SJSA1 (cell line): ENCODE data around the gene PPIL1. TPM values are rescaled to one million over a fixed set of nuclear protein-coding genes. Genes with fewer than 3 reads are reported as not detected.
"Not testable (repeated sequence)": the region's sequence is repeated elsewhere in the genome, so short reads cannot be mapped to it uniquely, and the experiment has no call there.

Source experiments
- DNase-seq, 2 experiments: peaks; one replicate each; pipeline ENCODE4 v3.0.0-alpha.2; 2015 to 2020; ENCODE audit warnings: low spot score in 2 of 2, low read depth in 1 of 2
- H3K27ac ChIP-seq: fragments of 250-450 bp; sonication (Bioruptor Pico); 2 replicates; pipeline ENCODE4 v1.5.1; 2020; ENCODE audit warnings: mild to moderate bottlenecking, moderate library complexity
- H3K27me3 ChIP-seq: fragments of 250-450 bp; sonication (Bioruptor Pico); replicated peaks from 2 replicates; pipeline ENCODE4 v1.5.1; 2020; ENCODE audit warnings: mild to moderate bottlenecking, moderate library complexity
- H3K36me3 ChIP-seq: fragments of 250-450 bp; sonication (Bioruptor Pico); 2 replicates; pipeline ENCODE4 v1.5.1; 2020; ENCODE audit warnings: mild to moderate bottlenecking
- H3K4me1 ChIP-seq: fragments of 250-450 bp; sonication (Bioruptor Pico); replicated peaks from 2 replicates; pipeline ENCODE4 v1.6.1; 2021; ENCODE audit warnings: mild to moderate bottlenecking
- H3K4me3 ChIP-seq: fragments of 250-450 bp; sonication (Bioruptor Pico); 2 replicates; pipeline ENCODE4 v1.5.1; 2020; ENCODE audit warnings: mild to moderate bottlenecking
- H3K9me3 ChIP-seq: fragments of 250-450 bp; sonication (Bioruptor Pico); replicated peaks from 2 replicates; pipeline ENCODE4 v1.5.1; 2020; ENCODE audit warnings: mild to moderate bottlenecking
- total RNA-seq: library from RNA; depleted of rRNA; stranded (reverse); fragments of >200 nt; shearing (Covaris generic); gene quantifications from 2 replicates; pipeline ENCODE4 v1.2.3, GENCODE V29; 2014

Gene PPIL1
- total RNA-seq, 1 experiment from 2014 or later, result 83.6 TPM

- Histone ChIP-seq H3K4me1 (peaks cover 46% of the 10 kb centered on the region), H3K4me3 (no peak overlapping the region), H3K9me3 (no peaks in the 10 kb centered on the region), H3K36me3 (peaks cover 41% of the 10 kb centered on the region), H3K27ac (no peak overlapping the region), H3K27me3 (no peaks in the 10 kb centered on the region)
- DNase-seq, result no peak
Measured at GRCh38 chr6:36906539-36907325, 32.1 kb upstream of the PPIL1 start.

GRCh38 chr6:36904851-36905393, 30.3 kb upstream of the PPIL1 start:
- Histone ChIP-seq H3K9me3 (no peaks in the 10 kb centered on the region), H3K4me1 (peaks cover 44% of the 10 kb centered on the region), H3K27me3 (no peaks in the 10 kb centered on the region), H3K4me3 (no peak overlapping the region), H3K27ac (no peak overlapping the region), H3K36me3 (peaks cover 47% of the 10 kb centered on the region)
- DNase-seq, result peak in 1 of 2 experiments; percentile 47

- Histone ChIP-seq H3K36me3 (peaks cover 52% of the 10 kb centered on the region), H3K27ac (peak overlapping the region; percentile 26), H3K9me3 (no peaks in the 10 kb centered on the region), H3K4me1 (peaks cover 44% of the 10 kb centered on the region), H3K4me3 (no peak overlapping the region), H3K27me3 (no peaks in the 10 kb centered on the region)
- DNase-seq, result peak in 1 of 2 experiments; percentile 48
Measured at GRCh38 chr6:36904114-36904513, 29.5 kb upstream of the PPIL1 start.

GRCh38 chr6:36897609-36898008, 23.0 kb upstream of the PPIL1 start:
- Histone ChIP-seq H3K27me3 (no peaks in the 10 kb centered on the region), H3K27ac (no peak overlapping the region), H3K9me3 (no peaks in the 10 kb centered on the region), H3K4me3 (no peak overlapping the region), H3K36me3 (peaks cover 51% of the 10 kb centered on the region), H3K4me1 (no peaks in the 10 kb centered on the region)
- DNase-seq, result no peak

GRCh38 chr6:36893976-36894932, 19.7 kb upstream of the PPIL1 start:
- Histone ChIP-seq H3K9me3 (no peaks in the 10 kb centered on the region), H3K27me3 (no peaks in the 10 kb centered on the region), H3K36me3 (peaks cover 29% of the 10 kb centered on the region), H3K27ac (no peak overlapping the region), H3K4me1 (no peaks in the 10 kb centered on the region), H3K4me3 (no peak overlapping the region)
- no peak for DNase-seq

GRCh38 chr6:36891153-36891552, 16.6 kb upstream of the PPIL1 start:
- DNase-seq, H3K4me1 ChIP-seq, H3K27me3 ChIP-seq, H3K9me3 ChIP-seq, H3K4me3 ChIP-seq, H3K27ac ChIP-seq: not testable (repeated sequence)
- peaks cover 27% of the 10 kb centered on the region for H3K36me3 ChIP-seq

- Histone ChIP-seq H3K4me1 (peaks cover 8% of the 10 kb centered on the region), H3K36me3 (peaks cover 17% of the 10 kb centered on the region), H3K27ac (no peak overlapping the region), H3K4me3 (no peak overlapping the region), H3K9me3 (no peaks in the 10 kb centered on the region), H3K27me3 (no peaks in the 10 kb centered on the region)
- DNase-seq, result no peak
Measured at GRCh38 chr6:36890112-36890663, 15.6 kb upstream of the PPIL1 start.

GRCh38 chr6:36888654-36889481, 14.3 kb upstream of the PPIL1 start:
- DNase-seq, result no peak
- no peaks in the 10 kb centered on the region for H3K9me3 ChIP-seq

GRCh38 chr6:36888115-36888643, 13.6 kb upstream of the PPIL1 start:
- no peaks in the 10 kb centered on the region for H3K9me3 ChIP-seq
- H3K27ac ChIP-seq, result no peak overlapping the region
- peaks cover 8% of the 10 kb centered on the region for H3K4me1 ChIP-seq
- H3K4me3 ChIP-seq, result no peak overlapping the region
- DNase-seq, result no peak
- H3K36me3 ChIP-seq, result peaks cover 4% of the 10 kb centered on the region; the same call in 1 of the 2 replicates
- no peaks in the 10 kb centered on the region for H3K27me3 ChIP-seq

More at GRCh38 chr6:36888654-36889481, 14.3 kb upstream of the PPIL1 start:
- Histone ChIP-seq H3K4me1 (peaks cover 8% of the 10 kb centered on the region), H3K27me3 (no peaks in the 10 kb centered on the region), H3K36me3 (peaks cover 4% of the 10 kb centered on the region; the same call in 1 of the 2 replicates), H3K4me3 (no peak overlapping the region), H3K27ac (no peak overlapping the region)

- Histone ChIP-seq H3K27me3 (no peaks in the 10 kb centered on the region), H3K9me3 (no peaks in the 10 kb centered on the region), H3K4me3 (0 out of 2 replicates have a peak overlapping the region, but pooled peaks have one; percentile 73), H3K4me1 (peaks cover 8% of the 10 kb centered on the region), H3K36me3 (0 out of 2 replicates have a peak, but pooled peaks cover 4% of the 10 kb centered on the region), H3K27ac (no peak overlapping the region)
- no peak for DNase-seq
Measured at GRCh38 chr6:36886950-36887618, 12.5 kb upstream of the PPIL1 start.

GRCh38 chr6:36885461-36886401, 11.1 kb upstream of the PPIL1 start, which contains the start of gene C6orf89:
TSS of gene C6orf89 (plus strand) at chr6:36885952. CDS start at chr6:36899445, 13,493 bp downstream.
- peak within 1 kb of the TSS; percentile 73 for H3K4me3 ChIP-seq
- peaks cover 8% of the 10 kb centered on the region for H3K4me1 ChIP-seq
- peak within 1 kb of the TSS; percentile 39 for H3K27ac ChIP-seq
- H3K9me3 ChIP-seq, result no peaks in the 10 kb centered on the region
- DNase-seq, result peak; percentile 96 to 99
- H3K27me3 ChIP-seq, result no peaks in the 10 kb centered on the region
- H3K36me3 ChIP-seq, result 0 out of 2 replicates have a peak, but pooled peaks cover 4% of the 10 kb centered on the region
